ENCODE data around the gene OR9A4. TPM values are rescaled to one million over a fixed set of nuclear protein-coding genes. Genes with fewer than 3 reads are reported as not detected.
A peak's percentile ranks its signal among the peaks of the same experiment; 100 is the strongest.

The OR9A4 gene
- total RNA-seq (not detected), polyA plus RNA-seq (not detected)

- Histone ChIP-seq H3K36me3 (ENCODE audit: insufficient read depth, low read length) (no peaks in the 10 kb centered on the region), H3K27ac (ENCODE audit: low read depth, low read length) (no peak within 1 kb of the TSS), H3K4me1 (ENCODE audit: insufficient read depth, low read length) (no peaks in the 10 kb centered on the region), H3K4me3 (ENCODE audit: low read length) (no peak within 1 kb of the TSS), H3K9me3 (ENCODE audit: low read length) (no peaks in the 10 kb centered on the region), H3K27me3 (ENCODE audit: insufficient read depth, low read length, poor library complexity, severe bottlenecking) (no peaks in the 10 kb centered on the region)
- CTCF ChIA-PET: no interaction called here
- Mint-ChIP-seq H3K36me3 (no peaks in the 10 kb centered on the region), H3K27ac (peak within 1 kb of the TSS in 1 of 8 donors; percentile 11), H3K9me3 (peaks cover 2 to 7% (median 4%) of the 10 kb centered on the region in 5 donors), H3K27me3 (peaks cover under 1% of the 10 kb centered on the region in 2 donors), H3K4me3 (no peak within 1 kb of the TSS), H3K4me1 (no peaks in the 10 kb centered on the region)
- no peak for DNase-seq
- POLR2A ChIA-PET: no interaction called here
These were observed at the start of gene OR9A4 for GRCh38 chr7:141916099-141916498. Gene OR9A4 (plus strand): TSS chr7:141916399. CDS start chr7:141918876, 2,477 bp downstream.

GRCh38 chr7:141866974-141867373 lies 49.2 kb upstream of the OR9A4 start:
- ChIA-PET POLR2A (no interaction called here), CTCF (no interaction called here)
- Histone ChIP-seq H3K9me3 (ENCODE audit: low read length) (no peaks in the 10 kb centered on the region), H3K4me3 (ENCODE audit: low read length) (no peak overlapping the region), H3K27me3 (ENCODE audit: insufficient read depth, low read length, poor library complexity, severe bottlenecking) (no peaks in the 10 kb centered on the region), H3K27ac (ENCODE audit: low read depth, low read length) (no peak overlapping the region), H3K4me1 (ENCODE audit: insufficient read depth, low read length) (no peaks in the 10 kb centered on the region), H3K36me3 (ENCODE audit: insufficient read depth, low read length) (no peaks in the 10 kb centered on the region)
- H3K4me3 Mint-ChIP-seq: no peak overlapping the region
- peaks cover 0 to 5% (median 0%) of the 10 kb centered on the region in 3 donors for H3K36me3 Mint-ChIP-seq
- H3K27me3 Mint-ChIP-seq: peaks cover 9 to 20% of the 10 kb centered on the region in 2 donors
- H3K9me3 Mint-ChIP-seq: peaks cover 0 to 14% (median 6%) of the 10 kb centered on the region in 5 donors
- no peaks in the 10 kb centered on the region for H3K4me1 Mint-ChIP-seq
- DNase-seq: no peak
- no peak overlapping the region for H3K27ac Mint-ChIP-seq

GRCh38 chr7:141872931-141873330 lies 43.3 kb upstream of the OR9A4 start:
- H3K4me1 Mint-ChIP-seq: no peaks in the 10 kb centered on the region
- Histone ChIP-seq H3K27me3 (ENCODE audit: insufficient read depth, low read length, poor library complexity, severe bottlenecking) (no peaks in the 10 kb centered on the region), H3K4me3 (ENCODE audit: low read length) (no peak overlapping the region), H3K4me1 (ENCODE audit: insufficient read depth, low read length) (no peaks in the 10 kb centered on the region), H3K36me3 (ENCODE audit: insufficient read depth, low read length) (no peaks in the 10 kb centered on the region), H3K27ac (ENCODE audit: low read depth, low read length) (no peak overlapping the region), H3K9me3 (ENCODE audit: low read length) (no peaks in the 10 kb centered on the region)
- no peaks in the 10 kb centered on the region for H3K36me3 Mint-ChIP-seq
- no peak overlapping the region for H3K4me3 Mint-ChIP-seq
- POLR2A ChIA-PET: no interaction called here
- H3K27me3 Mint-ChIP-seq: no peaks in the 10 kb centered on the region
- H3K9me3 Mint-ChIP-seq: peaks cover 0 to 14% (median 4%) of the 10 kb centered on the region in 5 donors
- CTCF ChIA-PET: no interaction called here
- DNase-seq: no peak
- no peak overlapping the region for H3K27ac Mint-ChIP-seq

- Histone ChIP-seq H3K4me1 (ENCODE audit: insufficient read depth, low read length) (no peaks in the 10 kb centered on the region), H3K36me3 (ENCODE audit: insufficient read depth, low read length) (no peaks in the 10 kb centered on the region), H3K27me3 (ENCODE audit: insufficient read depth, low read length, poor library complexity, severe bottlenecking) (no peaks in the 10 kb centered on the region), H3K9me3 (ENCODE audit: low read length) (no peaks in the 10 kb centered on the region), H3K27ac (ENCODE audit: low read depth, low read length) (no peak overlapping the region), H3K4me3 (ENCODE audit: low read length) (no peak overlapping the region)
- DNase-seq: no peak
- no peak overlapping the region for H3K4me3 Mint-ChIP-seq
- H3K9me3 Mint-ChIP-seq: peaks cover 4 to 6% (median 4%) of the 10 kb centered on the region in 5 donors
- ChIA-PET POLR2A (no interaction called here), CTCF (no interaction called here)
- H3K36me3 Mint-ChIP-seq: no peaks in the 10 kb centered on the region
- H3K4me1 Mint-ChIP-seq: no peaks in the 10 kb centered on the region
- H3K27me3 Mint-ChIP-seq: peaks cover 2 to 7% of the 10 kb centered on the region in 2 donors
- H3K27ac Mint-ChIP-seq: no peak overlapping the region
These were observed 41.4 kb upstream of the OR9A4 start for GRCh38 chr7:141874787-141875186.

- no peaks in the 10 kb centered on the region for H3K4me1 Mint-ChIP-seq
- H3K4me3 Mint-ChIP-seq: no peak overlapping the region
- H3K27me3 Mint-ChIP-seq: peaks cover 2 to 7% of the 10 kb centered on the region in 2 donors
- Histone ChIP-seq H3K4me1 (ENCODE audit: insufficient read depth, low read length) (no peaks in the 10 kb centered on the region), H3K27ac (ENCODE audit: low read depth, low read length) (no peak overlapping the region), H3K9me3 (ENCODE audit: low read length) (no peaks in the 10 kb centered on the region), H3K27me3 (ENCODE audit: insufficient read depth, low read length, poor library complexity, severe bottlenecking) (no peaks in the 10 kb centered on the region), H3K36me3 (ENCODE audit: insufficient read depth, low read length) (no peaks in the 10 kb centered on the region), H3K4me3 (ENCODE audit: low read length) (no peak overlapping the region)
- peaks cover 3 to 6% (median 4%) of the 10 kb centered on the region in 5 donors for H3K9me3 Mint-ChIP-seq
- POLR2A ChIA-PET: no interaction called here
- no peak for DNase-seq
- CTCF ChIA-PET: no interaction called here
- no peak overlapping the region for H3K27ac Mint-ChIP-seq
- no peaks in the 10 kb centered on the region for H3K36me3 Mint-ChIP-seq
These were observed 40.7 kb upstream of the OR9A4 start for GRCh38 chr7:141875453-141875852.

GRCh38 chr7:141876371-141876770 lies 39.8 kb upstream of the OR9A4 start:
- no peak overlapping the region for H3K27ac ChIP-seq (ENCODE audit: low read depth, low read length)
- no peaks in the 10 kb centered on the region for H3K4me1 ChIP-seq (ENCODE audit: insufficient read depth, low read length)
- DNase-seq: no peak
- no peaks in the 10 kb centered on the region for H3K36me3 ChIP-seq (ENCODE audit: insufficient read depth, low read length)
- Mint-ChIP-seq H3K36me3 (no peaks in the 10 kb centered on the region), H3K9me3 (peaks cover 3 to 6% (median 5%) of the 10 kb centered on the region in 5 donors), H3K27me3 (peaks cover 2 to 7% of the 10 kb centered on the region in 2 donors), H3K4me3 (no peak overlapping the region), H3K4me1 (no peaks in the 10 kb centered on the region), H3K27ac (no peak overlapping the region)
- POLR2A ChIA-PET: no interaction called here
- H3K9me3 ChIP-seq (ENCODE audit: low read length): no peaks in the 10 kb centered on the region
- no peak overlapping the region for H3K4me3 ChIP-seq (ENCODE audit: low read length)
- H3K27me3 ChIP-seq (ENCODE audit: insufficient read depth, low read length, poor library complexity, severe bottlenecking): no peaks in the 10 kb centered on the region
- CTCF ChIA-PET: no interaction called here

- no peak overlapping the region for H3K4me3 Mint-ChIP-seq
- peaks cover 2 to 7% of the 10 kb centered on the region in 2 donors for H3K27me3 Mint-ChIP-seq
- ChIA-PET CTCF (no interaction called here), POLR2A (no interaction called here)
- H3K9me3 Mint-ChIP-seq: peaks cover 0 to 11% (median 3%) of the 10 kb centered on the region in 5 donors
- H3K36me3 ChIP-seq (ENCODE audit: insufficient read depth, low read length): no peaks in the 10 kb centered on the region
- no peak overlapping the region for H3K27ac ChIP-seq (ENCODE audit: low read depth, low read length)
- H3K4me3 ChIP-seq (ENCODE audit: low read length): no peak overlapping the region
- H3K27ac Mint-ChIP-seq: no peak overlapping the region
- no peaks in the 10 kb centered on the region for H3K36me3 Mint-ChIP-seq
- no peaks in the 10 kb centered on the region for H3K4me1 Mint-ChIP-seq
- H3K9me3 ChIP-seq (ENCODE audit: low read length): no peaks in the 10 kb centered on the region
- no peaks in the 10 kb centered on the region for H3K27me3 ChIP-seq (ENCODE audit: insufficient read depth, low read length, poor library complexity, severe bottlenecking)
- H3K4me1 ChIP-seq (ENCODE audit: insufficient read depth, low read length): no peaks in the 10 kb centered on the region
- DNase-seq: no peak
These were observed 38.8 kb upstream of the OR9A4 start for GRCh38 chr7:141877365-141877764.

GRCh38 chr7:141880960-141881359 lies 35.2 kb upstream of the OR9A4 start:
- Mint-ChIP-seq H3K4me1 (no peaks in the 10 kb centered on the region), H3K9me3 (peaks cover 0 to 16% (median 5%) of the 10 kb centered on the region in 5 donors), H3K36me3 (no peaks in the 10 kb centered on the region), H3K27me3 (peaks cover 2 to 7% of the 10 kb centered on the region in 2 donors), H3K27ac (no peak overlapping the region), H3K4me3 (no peak overlapping the region)
- Histone ChIP-seq H3K36me3 (ENCODE audit: insufficient read depth, low read length) (no peaks in the 10 kb centered on the region), H3K27ac (ENCODE audit: low read depth, low read length) (no peak overlapping the region), H3K27me3 (ENCODE audit: insufficient read depth, low read length, poor library complexity, severe bottlenecking) (no peaks in the 10 kb centered on the region), H3K9me3 (ENCODE audit: low read length) (no peaks in the 10 kb centered on the region), H3K4me3 (ENCODE audit: low read length) (no peak overlapping the region), H3K4me1 (ENCODE audit: insufficient read depth, low read length) (no peaks in the 10 kb centered on the region)
- ChIA-PET CTCF (no interaction called here), POLR2A (no interaction called here)
- DNase-seq: no peak

Data from CD8-positive, alpha-beta memory T cell (primary cell).